GM23248 (cell line): ENCODE data around the gene CPED1. TPM values are rescaled to one million over a fixed set of nuclear protein-coding genes. Genes with fewer than 3 reads are reported as not detected.

ENCODE experiments used
- DNase-seq: peaks from one replicate; pipeline ENCODE4 v3.0.0-alpha.2; 2015
- H2AFZ ChIP-seq: fragments of 200-600 bp; sonication (generic); 2 replicates; pipeline ENCODE4 v1.6.1; 2016; ENCODE audit warnings: antibody characterized with exemption
- H3F3A ChIP-seq: fragments of 200-600 bp; sonication (generic); 2 replicates; pipeline ENCODE4 v1.6.1; 2016; ENCODE audit warnings: mild to moderate bottlenecking, antibody characterized with exemption, mixed run types; ENCODE audit not compliant: insufficient read depth
- H3K27ac ChIP-seq: fragments of 200-600 bp; sonication (generic); 2 replicates; pipeline ENCODE4 v1.5.1; 2016; ENCODE audit warnings: mild to moderate bottlenecking
- H3K27me3 ChIP-seq: fragments of 200-600 bp; sonication (generic); replicated peaks from 2 replicates; pipeline ENCODE4 v1.6.1; 2016; ENCODE audit warnings: mild to moderate bottlenecking; ENCODE audit not compliant: insufficient read depth
- H3K36me3 ChIP-seq: fragments of 200-600 bp; sonication (generic); 2 replicates; pipeline ENCODE4 v1.6.1; 2016; ENCODE audit warnings: low read depth, mild to moderate bottlenecking
- H3K4me1 ChIP-seq: fragments of 200-600 bp; sonication (generic); 2 replicates; pipeline ENCODE4 v1.6.1; 2016; ENCODE audit warnings: mild to moderate bottlenecking; ENCODE audit not compliant: insufficient read depth
- H3K4me2 ChIP-seq: fragments of 200-600 bp; sonication (generic); one replicate; pipeline ENCODE4 v1.6.1; 2016; ENCODE audit warnings: mild to moderate bottlenecking; ENCODE audit not compliant: unreplicated experiment
- H3K4me3 ChIP-seq: fragments of 200-600 bp; sonication (generic); 2 replicates; pipeline ENCODE4 v1.5.1; 2016; ENCODE audit warnings: mild to moderate bottlenecking
- H3K79me2 ChIP-seq: fragments of 200-600 bp; sonication (generic); 2 replicates; pipeline ENCODE4 v1.6.1; 2016; ENCODE audit warnings: mild to moderate bottlenecking; ENCODE audit not compliant: insufficient read depth
- H3K9ac ChIP-seq: fragments of 200-600 bp; sonication (generic); 2 replicates; pipeline ENCODE4 v1.6.1; 2016; ENCODE audit warnings: mild to moderate bottlenecking
- H3K9me2 ChIP-seq: fragments of 200-600 bp; sonication (generic); 2 replicates; pipeline ENCODE4 v1.6.1; 2016; ENCODE audit warnings: mixed run types, mild to moderate bottlenecking, moderate library complexity; ENCODE audit not compliant: insufficient read depth
- H3K9me3 ChIP-seq: fragments of 200-600 bp; sonication (generic); one replicate; pipeline ENCODE4 v1.6.1; 2017; ENCODE audit warnings: low read depth
- H4K20me1 ChIP-seq: fragments of 200-600 bp; sonication (generic); 2 replicates; pipeline ENCODE4 v1.6.0; 2016; ENCODE audit not compliant: insufficient read depth
- EZH2 ChIP-seq: fragments of 200-600 bp; sonication (generic); IDR thresholded peaks from 2 replicates; pipeline ENCODE4 v1.6.1; 2018; ENCODE audit warnings: antibody characterized with exemption, mild to moderate bottlenecking; ENCODE audit not compliant: insufficient read depth, poor library complexity, severe bottlenecking
- EZH2phosphoT487 ChIP-seq: fragments of 200-600 bp; sonication (generic); IDR thresholded peaks from 2 replicates; pipeline ENCODE4 v1.6.1; 2018; ENCODE audit warnings: antibody characterized with exemption, moderate library complexity, mild to moderate bottlenecking, low read depth; ENCODE audit not compliant: insufficient read depth
- WGBS, 2 experiments: methylation state at CpG; one replicate each; pipeline ENCODE4 v1.1.6; 2015 to 2017; ENCODE audit warnings: low lambda C conversion rate in 2 of 2, low coverage in 1 of 2; ENCODE audit errors: missing lambda C conversion rate in 2 of 2; 5-methylcytosine and 5-hydroxymethylcytosine counted together
- in situ Hi-C: fragments of 300-500 bp; cut with MboI; formaldehyde crosslinking; loops from 2 replicates; pipeline ENCODE4 v1.15.0; 2020
- polyA plus RNA-seq: library from polyadenylated mRNA; unstranded; fragments of >200 nt; fragmentation: Nextera tagmentation; extraction: Ambion mirVana; gene quantifications from 2 replicates; pipeline ENCODE4 v1.2.1, GENCODE V29; 2016
- total RNA-seq: library from RNA; depleted of rRNA; stranded (reverse); fragments of >200 nt; shearing (Covaris generic); gene quantifications from 2 replicates; pipeline ENCODE4 v1.2.3, GENCODE V29; 2014

Gene CPED1
- total and polyA plus RNA-seq, 2 experiments from 2014 or later = 12.4 to 20.2 TPM

DNA sequence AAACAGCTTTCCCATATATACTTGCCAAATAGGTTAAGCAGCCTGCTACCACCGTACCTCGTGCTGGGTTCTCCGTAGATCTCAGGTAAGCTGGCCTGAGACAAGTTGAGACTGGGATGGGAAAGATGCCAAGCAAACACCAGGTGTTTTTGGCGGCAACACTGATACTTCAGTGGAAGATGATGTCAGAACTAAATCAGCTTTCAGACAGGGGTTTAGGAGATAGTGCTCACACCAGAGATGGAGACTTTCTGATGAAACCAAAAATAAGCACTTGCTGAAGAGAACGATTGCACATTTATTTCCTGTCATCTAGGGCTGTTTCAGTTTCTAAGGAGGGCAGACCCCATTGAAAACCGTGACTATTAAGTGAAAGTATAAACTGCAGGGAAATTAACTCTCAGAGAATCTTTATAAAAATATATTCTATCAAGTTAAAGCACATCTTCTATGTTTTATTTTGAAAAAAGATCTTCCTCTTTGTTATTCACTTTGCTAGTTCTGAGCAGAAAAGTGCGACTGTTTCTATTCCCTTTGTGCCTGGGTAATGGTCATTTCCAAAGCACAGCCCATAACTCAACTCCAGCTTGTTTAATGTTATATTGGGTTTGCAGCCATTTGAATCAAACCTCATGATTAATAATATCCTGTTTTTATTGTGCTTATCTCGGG is 149.9 kb downstream of the CPED1 start:
- Histone ChIP-seq H3F3A (no peaks in the 10 kb centered on the region), H3K79me2 (no peaks in the 10 kb centered on the region), H3K4me1 (no peaks in the 10 kb centered on the region), H3K27me3 (no peaks in the 10 kb centered on the region), H2AFZ (no peak overlapping the region), H3K4me3 (no peak overlapping the region), H3K9me2 (no peaks in the 10 kb centered on the region), H4K20me1 (no peaks in the 10 kb centered on the region), H3K27ac (no peak overlapping the region), H3K9me3 (no peaks in the 10 kb centered on the region), H3K9ac (no peak overlapping the region), H3K36me3 (no peaks in the 10 kb centered on the region), H3K4me2 (no peak overlapping the region)
- in situ Hi-C loops = no loop called here
- TF ChIP-seq EZH2phosphoT487 (no peak), EZH2 (no peak)
- WGBS, 2 experiments = 83 to 86% methylated on average over 8 of the region's 8 CpGs
- DNase-seq = no peak

GRCh38 chr7:121139427-121139826 is 150.9 kb downstream of the CPED1 start:
- no peaks in the 10 kb centered on the region for H3K79me2 ChIP-seq
- H3K27me3 ChIP-seq = no peaks in the 10 kb centered on the region
- H3K4me2 ChIP-seq = no peak overlapping the region
- H3K9me3 ChIP-seq = no peaks in the 10 kb centered on the region
- in situ Hi-C loops = no loop called here
- DNase-seq = no peak
- H3K27ac ChIP-seq = no peak overlapping the region
- 82 to 88% methylated on average over 3 of the region's 3 CpGs for WGBS, 2 experiments
- no peaks in the 10 kb centered on the region for H3F3A ChIP-seq
- H3K9ac ChIP-seq = no peak overlapping the region
- no peak overlapping the region for H2AFZ ChIP-seq
- no peaks in the 10 kb centered on the region for H3K9me2 ChIP-seq
- H3K36me3 ChIP-seq = no peaks in the 10 kb centered on the region
- no peak overlapping the region for H3K4me3 ChIP-seq
- TF ChIP-seq EZH2 (no peak), EZH2phosphoT487 (no peak)
- H4K20me1 ChIP-seq = no peaks in the 10 kb centered on the region
- H3K4me1 ChIP-seq = no peaks in the 10 kb centered on the region

- peak; percentile 14 for DNase-seq
- in situ Hi-C loops = no loop called here
- WGBS, 2 experiments = 88 to 100% methylated on average over 1 of the region's 1 CpG
- Histone ChIP-seq H3K4me3 (no peak overlapping the region), H2AFZ (no peak overlapping the region), H3K79me2 (no peaks in the 10 kb centered on the region), H3K4me2 (no peak overlapping the region), H4K20me1 (no peaks in the 10 kb centered on the region), H3K4me1 (no peaks in the 10 kb centered on the region), H3K9me3 (no peaks in the 10 kb centered on the region), H3K36me3 (no peaks in the 10 kb centered on the region), H3F3A (no peaks in the 10 kb centered on the region), H3K27me3 (no peaks in the 10 kb centered on the region), H3K27ac (no peak overlapping the region), H3K9ac (no peak overlapping the region), H3K9me2 (no peaks in the 10 kb centered on the region)
- no peak for TF ChIP-seq EZH2phosphoT487
- TF ChIP-seq EZH2 = no peak
These were observed 152.3 kb downstream of the CPED1 start for GRCh38 chr7:121140790-121141189.

- H3K79me2 ChIP-seq = no peaks in the 10 kb centered on the region
- no peak overlapping the region for H3K4me3 ChIP-seq
- no peaks in the 10 kb centered on the region for H3K4me1 ChIP-seq
- H3K27me3 ChIP-seq = no peaks in the 10 kb centered on the region
- in situ Hi-C loops = no loop called here
- DNase-seq = no peak
- H3K36me3 ChIP-seq = no peaks in the 10 kb centered on the region
- H3K27ac ChIP-seq = no peak overlapping the region
- H3K4me2 ChIP-seq = no peak overlapping the region
- H3F3A ChIP-seq = no peaks in the 10 kb centered on the region
- no peaks in the 10 kb centered on the region for H3K9me2 ChIP-seq
- H2AFZ ChIP-seq = no peak overlapping the region
- 59 to 60% methylated on average over 2 of the region's 2 CpGs for WGBS, 2 experiments
- TF ChIP-seq EZH2 = no peak
- no peak for TF ChIP-seq EZH2phosphoT487
- H4K20me1 ChIP-seq = no peaks in the 10 kb centered on the region
- no peak overlapping the region for H3K9ac ChIP-seq
- H3K9me3 ChIP-seq = no peaks in the 10 kb centered on the region
These were observed 163.3 kb downstream of the CPED1 start for GRCh38 chr7:121151774-121152221.

DNA sequence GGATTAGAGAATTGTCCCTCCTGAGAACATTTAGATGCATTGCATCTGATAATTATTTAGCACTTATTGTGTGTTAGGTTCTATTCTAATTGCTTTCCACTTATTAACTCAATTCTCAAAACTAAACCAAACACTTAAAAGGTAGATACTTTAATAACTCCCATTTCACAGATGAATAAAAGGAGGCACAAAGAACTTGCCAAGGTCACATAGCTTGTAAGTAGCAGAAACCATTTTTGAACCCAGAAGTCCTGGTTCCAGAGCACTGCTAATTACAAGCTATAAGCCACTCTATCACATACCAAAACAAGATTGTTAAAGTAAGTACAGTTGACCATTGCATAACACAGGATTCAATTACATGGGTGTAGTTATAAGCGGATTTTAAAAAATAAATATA is 164.9 kb downstream of the CPED1 start:
- no peak overlapping the region for H2AFZ ChIP-seq
- no peaks in the 10 kb centered on the region for H3F3A ChIP-seq
- H3K27me3 ChIP-seq = no peaks in the 10 kb centered on the region
- H3K4me3 ChIP-seq = no peak overlapping the region
- no peak overlapping the region for H3K9ac ChIP-seq
- H3K4me1 ChIP-seq = no peaks in the 10 kb centered on the region
- H3K27ac ChIP-seq = no peak overlapping the region
- H3K4me2 ChIP-seq = no peak overlapping the region
- H4K20me1 ChIP-seq = no peaks in the 10 kb centered on the region
- 100% methylated on average over 1 of the region's 1 CpG for WGBS, 2 experiments
- DNase-seq = no peak
- TF ChIP-seq EZH2 (no peak), EZH2phosphoT487 (no peak)
- H3K9me2 ChIP-seq = no peaks in the 10 kb centered on the region
- in situ Hi-C loops = no loop called here
- no peaks in the 10 kb centered on the region for H3K9me3 ChIP-seq
- H3K36me3 ChIP-seq = no peaks in the 10 kb centered on the region
- H3K79me2 ChIP-seq = no peaks in the 10 kb centered on the region
